Caco-2 (cell line): ENCODE data around the gene SLC39A12. TPM values are rescaled to one million over a fixed set of nuclear protein-coding genes. Genes with fewer than 3 reads are reported as not detected.

ENCODE experiments used
- Bru-seq: library from RNA; stranded (reverse); fragments of 400-500 nt; gene quantifications from one replicate; lab custom pipeline; 2021; lab: Mats Ljungman, UMichigan
- BruChase-seq, 2 experiments: library from RNA; stranded (reverse); fragments of 400-500 nt; gene quantifications; one replicate each; lab custom pipeline; 2021; lab: Mats Ljungman, UMichigan
- BruUV-seq: library from RNA; stranded (reverse); fragments of 400-500 nt; replicated peaks from 2 replicates; lab custom pipeline; 2021; lab: Mats Ljungman, UMichigan
- CTCF ChIA-PET: fragments of 300-600 bp; sonication (Branson Sonifier 250); formaldehyde crosslinking; loops from one replicate; lab custom pipeline; 2022; ENCODE audit warnings: antibody characterized with exemption; lab: Charles Lee
- POLR2A ChIA-PET: fragments of 300-600 bp; sonication (Branson Sonifier 250); formaldehyde crosslinking; loops from one replicate; lab custom pipeline; 2022; ENCODE audit warnings: antibody characterized with exemption; lab: Charles Lee
- DNase-seq, 2 experiments: peaks; one replicate each; pipeline versions ENCODE4 v3.0.0 to v3.0.0-alpha.2; 2020 to 2022
- H3K27me3 ChIP-seq: replicated peaks from 2 replicates; pipeline ENCODE4 v1.6.0; 2011; ENCODE audit warnings: low read length; ENCODE audit not compliant: control insufficient read depth, insufficient read depth
- H3K36me3 ChIP-seq: 2 replicates; pipeline ENCODE4 v1.5.1; 2011; ENCODE audit warnings: low read length; ENCODE audit not compliant: control insufficient read depth, insufficient read depth
- H3K4me1 ChIP-seq: fragments of 250-450 bp; sonication (Bioruptor Pico); 2 replicates; pipeline ENCODE4 v1.5.1; 2020; ENCODE audit warnings: mild to moderate bottlenecking
- H3K4me3 ChIP-seq: 2 replicates; pipeline ENCODE4 v1.5.1; 2011; ENCODE audit warnings: low read depth, mild to moderate bottlenecking, control low read depth, low read length
- H3K9me3 ChIP-seq: fragments of 250-450 bp; sonication (Bioruptor Pico); 2 replicates; pipeline ENCODE4 v1.5.1; 2020; ENCODE audit warnings: mild to moderate bottlenecking, moderate library complexity
- H3K27ac Mint-ChIP-seq: one replicate; pipeline ENCODE4 v1.8.0; 2022; ENCODE audit warnings: mixed read lengths; ENCODE audit not compliant: unreplicated experiment
- H3K27me3 Mint-ChIP-seq: one replicate; pipeline ENCODE4 v1.8.0; 2022; ENCODE audit warnings: mixed read lengths; ENCODE audit not compliant: insufficient read depth, unreplicated experiment
- H3K36me3 Mint-ChIP-seq: one replicate; pipeline ENCODE4 v1.8.0; 2022; ENCODE audit warnings: mild to moderate bottlenecking, mixed read lengths; ENCODE audit not compliant: insufficient read depth, unreplicated experiment
- H3K4me1 Mint-ChIP-seq: one replicate; pipeline ENCODE4 v1.8.0; 2022; ENCODE audit warnings: low read depth, mixed read lengths; ENCODE audit not compliant: unreplicated experiment
- H3K4me3 Mint-ChIP-seq: one replicate; pipeline ENCODE4 v1.8.0; 2022; ENCODE audit warnings: mild to moderate bottlenecking, moderate library complexity, mixed read lengths; ENCODE audit not compliant: unreplicated experiment
- H3K9me3 Mint-ChIP-seq: one replicate; pipeline ENCODE4 v1.8.0; 2022; ENCODE audit warnings: mixed read lengths; ENCODE audit not compliant: unreplicated experiment
- CTCF ChIP-seq, 2 experiments: fragments of 200-600 bp in 1 of 2; IDR thresholded peaks; 1 replicate in 1 of 2; 2 replicates in 1 of 2; pipeline versions ENCODE4 v1.5.1 to v1.8.0; 2011 to 2022; ENCODE audit warnings: antibody characterized with exemption in 1 of 2, control low read depth in 1 of 2, inconsistent platforms in 1 of 2, low read depth in 1 of 2, low read length in 1 of 2, mild to moderate bottlenecking in 1 of 2, moderate library complexity in 1 of 2; ENCODE audit not compliant: insufficient read depth in 1 of 2, severe bottlenecking in 1 of 2, unreplicated experiment in 1 of 2
- intact Hi-C: fragments of 100-400 bp; cut with micrococcal nuclease; formaldehyde crosslinking; loops from one replicate; pipeline ENCODE4 v1.10.0; 2022; ENCODE audit not compliant: unreplicated experiment
- long read RNA-seq: library from polyadenylated mRNA; stranded (forward); transcript quantifications from one replicate; pipeline ENCODE4 v2.0.0, GENCODE V29; 2022
- total RNA-seq: library from RNA; stranded (reverse); gene quantifications from 2 replicates; pipeline ENCODE4 v1.2.3, GENCODE V29; 2022

The SLC39A12 gene
- total RNA-seq (not detected in 2 replicates), Bru-seq, nascent RNA (percentile 11 among the genes with signal in this experiment), BruChase-seq, experiment 1, labeled RNA remaining after a 2-hour chase (percentile 16 among the genes with signal in this experiment), BruChase-seq, experiment 2, labeled RNA remaining after a 6-hour chase (percentile 10 among the genes with signal in this experiment)
- long read RNA-seq: 0 reads

GRCh38 chr10:17951868-17952371 lies at the start of gene SLC39A12:
SLC39A12 (plus strand) TSS chr10:17951918; CDS start chr10:17953277, 1,359 bp downstream.
- Mint-ChIP-seq H3K9me3 (no peaks in the 10 kb centered on the region), H3K4me3 (no peak within 1 kb of the TSS), H3K27ac (no peak within 1 kb of the TSS), H3K27me3 (peaks cover 2% of the 10 kb centered on the region), H3K36me3 (no peaks in the 10 kb centered on the region), H3K4me1 (no peaks in the 10 kb centered on the region)
- BruUV-seq: no TSS peak
- no peak for TF ChIP-seq CTCF (IDR thresholded peaks at IDR 0.05; ENCODE audit: insufficient read depth in 1 of 2, low read depth in 1 of 2, low read length in 1 of 2, severe bottlenecking in 1 of 2, unreplicated experiment in 1 of 2)
- DNase-seq: no peak
- POLR2A ChIA-PET: interaction anchor here (0.7 kb wide), 1 partner anchor 34 kb away, joined by 4 read pairs; no protein-coding TSS in a partner anchor
- H3K9me3 ChIP-seq: no peaks in the 10 kb centered on the region
- H3K36me3 ChIP-seq: no peaks in the 10 kb centered on the region
- CTCF ChIA-PET: no interaction called here
- intact Hi-C loops: no loop called here
- H3K27me3 ChIP-seq: no peaks in the 10 kb centered on the region
- H3K4me3 ChIP-seq: no peak within 1 kb of the TSS
- H3K4me1 ChIP-seq: 0 out of 2 replicates have a peak, but pooled peaks cover 3% of the 10 kb centered on the region

- no peak for DNase-seq
- Histone ChIP-seq H3K36me3 (no peaks in the 10 kb centered on the region), H3K9me3 (no peaks in the 10 kb centered on the region; the same call in 1 of the 2 replicates), H3K27me3 (no peaks in the 10 kb centered on the region), H3K4me3 (no peak overlapping the region), H3K4me1 (no peaks in the 10 kb centered on the region)
- no peaks in the 10 kb centered on the region for H3K36me3 Mint-ChIP-seq
- peaks cover 24% of the 10 kb centered on the region for H3K27me3 Mint-ChIP-seq
- H3K27ac Mint-ChIP-seq: no peak overlapping the region
- H3K4me3 Mint-ChIP-seq: no peak overlapping the region
- no TSS peak for BruUV-seq
- no peaks in the 10 kb centered on the region for H3K9me3 Mint-ChIP-seq
- H3K4me1 Mint-ChIP-seq: no peaks in the 10 kb centered on the region
- no peak for TF ChIP-seq CTCF (IDR thresholded peaks at IDR 0.05; ENCODE audit: insufficient read depth in 1 of 2, low read depth in 1 of 2, low read length in 1 of 2, severe bottlenecking in 1 of 2, unreplicated experiment in 1 of 2)
- CTCF ChIA-PET: no interaction called here
- intact Hi-C loops: no loop called here
- POLR2A ChIA-PET: no interaction called here
Observed at GRCh38 chr10:17904564-17904963, 47.2 kb upstream of the SLC39A12 start.

- no peak overlapping the region for H3K4me3 Mint-ChIP-seq
- Histone ChIP-seq H3K4me1 (no peaks in the 10 kb centered on the region), H3K27me3 (no peaks in the 10 kb centered on the region), H3K36me3 (no peaks in the 10 kb centered on the region), H3K9me3 (no peaks in the 10 kb centered on the region; the same call in 1 of the 2 replicates), H3K4me3 (no peak overlapping the region)
- no peaks in the 10 kb centered on the region for H3K4me1 Mint-ChIP-seq
- no peak for TF ChIP-seq CTCF (IDR thresholded peaks at IDR 0.05; ENCODE audit: insufficient read depth in 1 of 2, low read depth in 1 of 2, low read length in 1 of 2, severe bottlenecking in 1 of 2, unreplicated experiment in 1 of 2)
- no TSS peak for BruUV-seq
- no peak overlapping the region for H3K27ac Mint-ChIP-seq
- CTCF ChIA-PET: no interaction called here
- DNase-seq: no peak
- no peaks in the 10 kb centered on the region for H3K36me3 Mint-ChIP-seq
- H3K9me3 Mint-ChIP-seq: no peaks in the 10 kb centered on the region
- POLR2A ChIA-PET: no interaction called here
- peaks cover 27% of the 10 kb centered on the region for H3K27me3 Mint-ChIP-seq
- intact Hi-C loops: loop anchor here (5.0 kb wide), 1 partner anchor 407 kb away; no protein-coding TSS in a partner anchor
Observed at GRCh38 chr10:17905491-17905890, 46.2 kb upstream of the SLC39A12 start.
